ENCODE results near the gene NTN1. TPM values are rescaled to one million over a fixed set of nuclear protein-coding genes. Genes with fewer than 3 reads are reported as not detected.
"Not testable (repeated sequence)": the region's sequence is repeated elsewhere in the genome, so short reads cannot be mapped to it uniquely, and the experiment has no call there.

NTN1 gene
- total RNA-seq, 1 donor from 2014 or later: 60.3 TPM

DNA sequence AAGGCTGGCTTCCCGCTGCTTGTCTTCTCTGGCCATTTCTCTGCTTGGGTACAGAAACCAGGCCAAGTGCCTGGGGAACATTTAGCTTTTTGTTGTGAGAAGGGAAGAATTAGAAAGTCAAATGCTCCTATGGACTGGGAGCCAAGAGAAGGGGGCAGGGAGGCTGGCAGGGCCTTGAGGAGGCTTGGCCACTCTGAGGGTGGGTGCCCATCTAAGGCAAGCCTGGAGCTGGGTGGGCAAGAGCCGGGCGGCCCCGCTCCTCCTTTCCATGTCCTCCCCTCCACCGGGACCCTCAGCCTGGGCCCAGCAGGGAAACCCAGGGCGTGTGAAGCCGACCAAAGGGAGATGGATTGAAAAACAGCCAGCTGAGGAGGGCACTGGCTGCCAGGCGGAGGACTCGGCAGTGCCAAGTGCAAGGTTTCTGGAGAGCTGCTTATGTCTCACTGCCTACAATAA is 69.4 kb downstream of the NTN1 start:
- Histone ChIP-seq H3K27me3 (ENCODE audit: low read depth) (no peaks in the 10 kb centered on the region), H3K9me3 (replicated peaks) (no peaks in the 10 kb centered on the region), H3K27ac (replicated peaks) (no peak overlapping the region), H3K36me3 (no peaks in the 10 kb centered on the region), H3K4me3 (no peak overlapping the region), H3K4me1 (peaks cover 12% of the 10 kb centered on the region)
- intact Hi-C loops (cut with micrococcal nuclease): no loop called here
- DNase-seq: no peak
- TF ChIP-seq, protein P1, sequence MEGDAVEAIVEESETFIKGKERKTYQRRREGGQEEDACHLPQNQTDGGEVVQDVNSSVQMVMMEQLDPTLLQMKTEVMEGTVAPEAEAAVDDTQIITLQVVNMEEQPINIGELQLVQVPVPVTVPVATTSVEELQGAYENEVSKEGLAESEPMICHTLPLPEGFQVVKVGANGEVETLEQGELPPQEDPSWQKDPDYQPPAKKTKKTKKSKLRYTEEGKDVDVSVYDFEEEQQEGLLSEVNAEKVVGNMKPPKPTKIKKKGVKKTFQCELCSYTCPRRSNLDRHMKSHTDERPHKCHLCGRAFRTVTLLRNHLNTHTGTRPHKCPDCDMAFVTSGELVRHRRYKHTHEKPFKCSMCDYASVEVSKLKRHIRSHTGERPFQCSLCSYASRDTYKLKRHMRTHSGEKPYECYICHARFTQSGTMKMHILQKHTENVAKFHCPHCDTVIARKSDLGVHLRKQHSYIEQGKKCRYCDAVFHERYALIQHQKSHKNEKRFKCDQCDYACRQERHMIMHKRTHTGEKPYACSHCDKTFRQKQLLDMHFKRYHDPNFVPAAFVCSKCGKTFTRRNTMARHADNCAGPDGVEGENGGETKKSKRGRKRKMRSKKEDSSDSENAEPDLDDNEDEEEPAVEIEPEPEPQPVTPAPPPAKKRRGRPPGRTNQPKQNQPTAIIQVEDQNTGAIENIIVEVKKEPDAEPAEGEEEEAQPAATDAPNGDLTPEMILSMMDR (IDR thresholded peaks at IDR 0.05; ENCODE audit: borderline replicate concordance): no peak

DNA sequence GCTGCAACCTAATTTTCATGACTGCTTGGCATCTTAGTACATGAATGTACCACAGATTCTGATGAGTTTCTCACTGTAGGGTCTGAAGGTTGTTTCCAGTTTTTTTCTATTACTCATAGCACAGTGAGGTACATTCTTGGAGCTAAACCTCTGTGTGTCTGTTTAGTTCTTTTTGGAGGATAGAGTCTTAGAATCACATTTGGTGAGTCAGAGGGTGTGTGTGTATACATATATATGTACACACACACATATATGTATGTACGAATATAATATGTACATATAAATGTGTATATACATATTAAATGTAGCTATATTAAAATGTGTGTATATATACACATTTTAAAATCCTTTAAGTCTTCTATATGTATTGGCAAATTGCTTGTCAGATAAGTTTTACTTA is 72.9 kb downstream of the NTN1 start:
- intact Hi-C loops (cut with micrococcal nuclease): no loop called here
- Histone ChIP-seq H3K27ac (replicated peaks) (no peak overlapping the region), H3K4me1 (peaks cover 12% of the 10 kb centered on the region), H3K9me3 (replicated peaks) (peaks cover 3% of the 10 kb centered on the region), H3K27me3 (ENCODE audit: low read depth) (no peaks in the 10 kb centered on the region), H3K4me3 (no peak overlapping the region), H3K36me3 (no peaks in the 10 kb centered on the region)
- TF ChIP-seq, protein P1 (IDR thresholded peaks at IDR 0.05; ENCODE audit: borderline replicate concordance): no peak
- no peak for DNase-seq

DNA sequence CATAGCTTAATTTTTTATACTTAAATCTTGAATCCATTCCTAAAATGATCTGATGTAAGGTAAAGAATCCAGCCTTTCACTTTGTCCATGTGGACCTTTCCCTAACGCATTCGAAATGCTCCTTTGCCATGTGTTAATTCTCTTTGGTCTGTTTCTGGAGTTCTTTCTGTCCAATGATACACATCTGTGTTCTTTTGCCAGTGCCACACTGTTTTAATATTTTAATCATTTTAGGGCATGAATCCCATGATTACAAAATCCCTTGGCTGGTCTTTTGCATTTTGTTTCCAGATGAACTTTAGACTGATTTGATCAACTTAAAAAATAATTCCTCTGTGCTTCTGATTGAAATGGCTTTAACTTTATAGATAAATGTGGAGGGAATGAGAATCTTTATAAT is 74.1 kb downstream of the NTN1 start:
- H3K27me3 ChIP-seq (ENCODE audit: low read depth): no peaks in the 10 kb centered on the region
- H3K4me3 ChIP-seq: no peak overlapping the region
- peaks cover 12% of the 10 kb centered on the region for H3K4me1 ChIP-seq
- intact Hi-C loops (cut with micrococcal nuclease): no loop called here
- H3K9me3 ChIP-seq (replicated peaks): peaks cover 3% of the 10 kb centered on the region
- no peak overlapping the region for H3K27ac ChIP-seq (replicated peaks)
- H3K36me3 ChIP-seq: no peaks in the 10 kb centered on the region
- DNase-seq: no peak
- TF ChIP-seq, protein P1 (IDR thresholded peaks at IDR 0.05; ENCODE audit: borderline replicate concordance): no peak

DNA sequence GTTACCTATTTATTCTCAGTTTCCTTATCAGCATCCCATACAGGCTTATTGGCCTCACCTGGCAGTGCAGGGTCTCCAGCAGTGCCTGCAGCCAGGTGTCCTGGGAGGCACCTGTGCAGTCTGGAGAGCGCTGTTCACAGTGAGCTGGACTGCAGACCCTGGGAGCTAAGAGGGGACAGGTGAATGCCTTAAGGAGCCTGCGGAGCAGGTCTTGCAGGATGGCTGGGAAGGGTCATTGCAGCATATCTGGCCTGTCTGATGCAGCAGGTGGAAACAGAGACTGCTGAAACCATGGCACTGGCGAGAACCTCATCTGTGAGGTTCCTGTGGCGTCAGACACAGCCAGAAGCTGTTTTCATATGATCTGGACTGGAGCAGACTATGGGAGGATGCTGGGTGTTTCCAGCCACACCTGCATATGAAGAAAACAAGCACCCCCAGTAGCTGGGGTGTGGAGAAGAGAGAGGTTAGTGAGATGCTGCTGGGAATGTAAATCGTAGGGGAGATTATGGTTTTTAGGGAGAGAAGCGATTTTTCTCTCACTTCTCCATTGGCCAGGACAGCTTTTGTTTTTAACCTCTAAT is 77.0 kb downstream of the NTN1 start:
- no peak for DNase-seq
- Histone ChIP-seq H3K27ac (replicated peaks) (no peak overlapping the region), H3K4me3 (no peak overlapping the region), H3K4me1 (peaks cover 14% of the 10 kb centered on the region), H3K27me3 (ENCODE audit: low read depth) (no peaks in the 10 kb centered on the region), H3K36me3 (no peaks in the 10 kb centered on the region), H3K9me3 (replicated peaks) (peaks cover 3% of the 10 kb centered on the region)
- intact Hi-C loops (cut with micrococcal nuclease): no loop called here
- TF ChIP-seq, protein P1 (IDR thresholded peaks at IDR 0.05; ENCODE audit: borderline replicate concordance): no peak

DNA sequence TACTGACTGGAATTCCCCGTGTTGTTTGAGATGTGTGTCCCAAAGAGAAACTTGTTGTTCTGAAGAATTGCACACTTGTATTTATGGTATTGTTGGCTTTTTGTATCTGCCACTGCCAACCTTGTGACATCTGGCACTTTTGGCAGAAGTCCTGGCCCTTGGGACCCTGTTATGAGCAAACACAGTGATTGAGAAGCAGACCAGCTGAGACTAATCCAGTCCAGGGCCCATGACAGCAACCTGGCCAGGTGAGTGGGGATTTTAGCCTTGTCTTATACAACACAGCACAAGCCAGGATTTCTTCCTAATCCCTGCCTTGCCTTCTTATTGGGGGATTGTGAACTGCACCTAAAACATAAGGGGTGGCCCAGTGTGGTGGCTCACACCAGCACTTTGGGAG is 80.0 kb downstream of the NTN1 start:
- peaks cover 35% of the 10 kb centered on the region for H3K4me1 ChIP-seq
- TF ChIP-seq, protein P1 (IDR thresholded peaks at IDR 0.05; ENCODE audit: borderline replicate concordance): no peak
- no peak for DNase-seq

DNA sequence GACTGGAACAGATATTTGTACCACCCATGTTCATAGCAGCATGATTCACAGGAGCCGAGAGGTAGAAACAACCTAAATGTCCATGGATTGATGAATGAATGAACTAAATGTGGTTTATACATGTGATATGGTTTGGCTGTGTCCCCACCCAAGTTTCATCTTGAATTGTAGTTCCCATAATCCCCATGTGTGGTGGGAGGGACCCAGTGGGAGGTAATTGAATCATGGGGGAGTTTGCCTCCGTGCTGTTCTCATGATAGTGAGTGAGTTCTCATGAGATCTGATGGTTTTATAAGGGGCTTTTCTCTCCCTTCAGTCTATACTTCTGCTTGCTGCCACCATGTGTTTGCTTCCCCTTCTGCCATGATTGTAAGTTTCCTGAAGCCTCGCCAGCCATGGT is 81.9 kb downstream of the NTN1 start:
- H3K27me3 ChIP-seq (ENCODE audit: low read depth); DNase-seq; H3K4me3 ChIP-seq; intact Hi-C loops (cut with micrococcal nuclease); H3K9me3 ChIP-seq (replicated peaks); H3K36me3 ChIP-seq: not testable (repeated sequence)
- Histone ChIP-seq H3K27ac (replicated peaks) (peak overlapping the region; percentile 87), H3K4me1 (peaks cover 35% of the 10 kb centered on the region)

More for the DNA sequence above, 80.0 kb downstream of the NTN1 start:
- intact Hi-C loops (cut with micrococcal nuclease): no loop called here
- Histone ChIP-seq H3K9me3 (replicated peaks) (peaks cover 3% of the 10 kb centered on the region), H3K4me3 (no peak overlapping the region), H3K36me3 (no peaks in the 10 kb centered on the region), H3K27ac (replicated peaks) (peak overlapping the region; percentile 47), H3K27me3 (ENCODE audit: low read depth) (no peaks in the 10 kb centered on the region)

Measured in left ventricle myocardium inferior (tissue), 1 donor.